HG03066 (cell line): Measurements from ENCODE around the gene BCL7B.
"Not testable (repeated sequence)": the region's sequence is repeated elsewhere in the genome, so short reads cannot be mapped to it uniquely, and the experiment has no call there.

Experiments
- ATAC-seq: cut with Tn5 transposase; IDR thresholded peaks from one replicate; pipeline ENCODE4 v1.9.1; 2021; ENCODE audit warnings: low read depth; ENCODE audit not compliant: unreplicated experiment

BCL7B gene

DNA sequence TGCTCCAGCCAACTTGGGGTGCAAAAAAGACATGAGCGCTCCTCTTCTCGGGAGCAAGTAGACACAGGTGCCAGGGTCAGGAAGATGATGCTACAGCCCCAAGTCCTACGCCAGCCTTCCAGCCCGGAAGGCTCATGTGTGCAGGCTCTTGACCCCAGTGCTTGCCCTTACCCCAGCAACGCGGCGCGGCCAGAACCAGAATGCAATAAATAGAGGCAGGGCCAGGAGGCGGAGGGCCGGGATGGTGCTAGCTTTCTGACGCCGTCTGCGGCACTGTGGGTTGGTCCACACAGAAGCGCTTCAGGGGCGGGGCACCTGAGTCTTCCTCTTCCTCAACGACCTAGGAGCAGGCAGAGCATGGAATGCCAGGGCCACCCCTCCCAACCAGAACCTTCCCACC is 20.4 kb downstream of the BCL7B start:
- ATAC-seq: no peak

DNA sequence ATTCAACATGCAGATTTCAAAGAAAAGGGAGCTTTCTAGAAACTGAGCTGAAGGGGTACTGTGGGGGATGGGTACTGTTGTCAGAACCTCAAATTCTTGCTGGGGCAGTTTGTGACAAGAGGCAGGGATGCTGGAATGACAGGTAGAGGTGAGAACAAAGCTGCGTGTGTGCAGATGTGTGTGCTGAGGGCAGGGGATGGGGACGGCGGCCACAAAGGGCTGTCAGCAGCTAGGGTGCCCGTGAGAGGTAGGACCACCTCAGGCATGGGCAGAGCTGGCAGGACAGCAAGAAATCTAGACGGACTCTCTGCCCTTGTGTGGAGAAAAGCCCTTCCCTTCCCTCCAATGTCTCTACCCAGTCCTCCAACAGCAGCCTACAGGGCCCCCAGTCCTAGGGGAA is 21.0 kb downstream of the BCL7B start:
- no peak for ATAC-seq

DNA sequence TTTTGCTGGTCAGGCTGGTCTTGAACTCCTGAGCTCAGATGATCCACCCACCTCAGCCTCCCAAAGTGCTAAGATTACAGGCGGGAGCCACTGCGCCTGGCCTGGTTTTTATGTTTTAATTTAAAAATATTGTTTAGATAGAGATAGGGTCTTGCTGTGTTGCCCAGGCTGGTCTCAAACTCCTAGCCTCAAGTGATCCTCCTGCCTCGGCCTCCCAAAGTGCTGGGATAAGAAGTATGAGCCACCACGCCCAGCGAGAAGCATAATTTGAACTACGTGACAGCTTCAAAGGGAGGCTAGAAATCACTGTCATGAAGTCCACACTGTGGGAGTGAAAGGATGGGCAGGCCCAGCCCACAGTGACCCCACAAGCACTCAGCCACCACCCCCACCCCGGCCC is 21.6 kb downstream of the BCL7B start:
- ATAC-seq: not testable (repeated sequence)

DNA sequence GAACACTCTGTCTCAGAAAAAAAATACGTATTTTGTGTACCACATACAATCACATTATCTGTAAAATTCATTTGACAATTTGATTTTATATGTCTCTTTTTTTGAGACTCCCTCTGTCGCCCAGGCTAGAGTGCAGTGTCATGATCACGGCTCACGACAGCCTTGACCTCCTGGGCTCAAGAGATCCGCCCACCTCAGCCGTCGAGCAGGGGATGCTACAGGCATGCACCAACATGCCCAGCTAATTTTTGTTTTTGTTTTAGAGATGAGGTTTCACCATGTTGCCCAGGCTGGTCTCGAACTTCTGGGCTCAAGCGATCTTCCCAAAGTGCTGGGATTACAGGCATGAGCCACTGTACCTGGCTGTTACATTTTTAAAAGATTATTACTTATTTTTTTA is 23.7 kb downstream of the BCL7B start:
- ATAC-seq: no peak

DNA sequence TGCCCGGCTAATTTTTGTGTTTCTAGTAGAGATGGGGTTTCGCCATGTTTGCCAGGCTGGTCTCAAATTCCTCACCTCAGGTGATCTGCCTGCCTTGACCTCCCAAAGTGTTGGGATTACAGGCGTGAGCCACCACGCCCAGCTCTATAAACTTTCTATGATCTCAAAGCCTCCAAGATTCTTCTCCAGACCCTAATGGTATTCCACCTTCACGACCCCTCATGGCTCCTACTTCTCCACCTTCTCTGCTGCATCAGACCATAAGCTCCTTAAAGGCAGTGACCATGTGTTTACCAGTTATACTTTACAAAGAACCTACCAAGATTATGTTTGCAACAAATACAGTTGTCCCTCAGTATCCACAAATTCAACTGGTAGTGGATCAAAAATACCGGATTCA is 25.3 kb downstream of the BCL7B start:
- no peak for ATAC-seq

DNA sequence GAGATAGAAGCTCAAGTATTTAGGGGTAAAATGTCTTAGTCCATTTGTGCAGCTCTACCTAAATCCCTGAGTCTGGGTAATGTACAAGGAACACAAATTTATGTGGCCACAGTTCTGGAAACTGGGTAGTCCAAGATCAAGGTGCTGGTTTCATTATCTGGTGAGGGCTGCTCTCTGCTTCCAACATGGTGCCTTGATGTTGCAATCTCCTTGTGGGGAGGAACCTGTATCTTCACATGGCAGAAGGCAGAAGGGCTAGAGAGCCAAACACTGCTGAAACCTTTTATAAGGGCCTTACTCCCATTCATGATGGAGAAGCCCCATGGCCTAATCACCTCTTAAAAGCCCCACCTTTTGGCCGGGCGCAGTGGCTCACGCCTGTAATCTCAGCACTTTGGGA is 26.7 kb downstream of the BCL7B start:
- no peak for ATAC-seq

DNA sequence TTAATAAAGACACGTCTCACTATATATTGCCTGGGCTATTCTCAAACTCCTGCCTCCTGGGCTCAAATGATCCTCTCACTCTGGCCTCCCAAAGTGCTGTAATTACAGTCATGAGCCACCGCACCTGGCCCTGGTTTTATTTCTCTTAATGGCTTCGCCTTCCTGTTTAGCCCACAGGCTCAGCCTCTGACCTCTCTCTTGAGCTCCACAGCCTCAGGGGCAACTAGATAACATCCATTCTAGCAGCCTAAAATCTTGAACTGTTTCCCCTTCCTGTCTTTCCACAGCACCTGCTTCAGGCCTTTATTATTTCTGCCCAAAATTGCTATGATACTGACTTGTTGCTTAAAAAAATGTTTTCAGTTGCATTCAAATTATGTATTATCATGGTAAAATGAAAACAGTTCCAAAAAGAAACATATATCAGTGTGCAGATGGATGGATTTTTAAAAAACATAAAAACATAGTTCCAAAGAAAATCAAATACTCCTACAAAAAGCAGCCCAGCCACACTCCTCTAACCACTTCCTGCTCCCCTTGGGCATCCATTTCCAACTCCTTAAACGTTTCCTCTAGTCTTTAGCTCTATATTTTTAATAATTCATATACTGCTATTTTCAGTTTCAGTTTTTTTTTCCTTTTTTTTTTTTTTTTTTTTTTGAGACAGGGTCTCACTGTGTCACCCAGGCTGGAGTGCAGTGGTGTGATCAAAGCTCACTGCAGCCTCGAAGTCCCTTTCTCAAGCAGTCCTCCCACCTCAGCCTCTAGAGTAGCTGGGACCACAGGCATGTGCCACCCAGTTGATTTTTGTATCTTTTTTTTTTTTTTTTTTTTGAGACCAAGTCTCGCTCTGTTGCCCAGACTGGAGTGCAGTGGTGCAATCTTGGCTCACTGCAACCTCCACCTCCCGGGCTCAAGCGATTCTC is 30.3 kb downstream of the BCL7B start:
- no peak for ATAC-seq

DNA sequence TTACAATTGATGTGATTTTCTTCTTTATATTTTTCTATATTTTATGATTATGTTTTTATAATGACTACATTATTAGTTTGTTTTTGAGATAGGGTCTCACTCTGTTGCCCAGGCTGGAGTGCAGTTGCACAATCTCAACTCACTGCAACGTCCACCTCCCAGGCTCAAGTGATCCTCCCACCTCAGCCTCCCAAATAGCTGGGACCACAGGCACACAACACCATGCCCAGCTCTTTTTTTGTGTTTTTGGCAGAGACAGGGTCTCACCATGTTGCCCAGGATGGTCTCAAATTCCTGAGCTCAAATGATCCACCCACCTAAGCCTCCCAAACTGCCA is 31.4 kb downstream of the BCL7B start:
- not testable (repeated sequence) for ATAC-seq

DNA sequence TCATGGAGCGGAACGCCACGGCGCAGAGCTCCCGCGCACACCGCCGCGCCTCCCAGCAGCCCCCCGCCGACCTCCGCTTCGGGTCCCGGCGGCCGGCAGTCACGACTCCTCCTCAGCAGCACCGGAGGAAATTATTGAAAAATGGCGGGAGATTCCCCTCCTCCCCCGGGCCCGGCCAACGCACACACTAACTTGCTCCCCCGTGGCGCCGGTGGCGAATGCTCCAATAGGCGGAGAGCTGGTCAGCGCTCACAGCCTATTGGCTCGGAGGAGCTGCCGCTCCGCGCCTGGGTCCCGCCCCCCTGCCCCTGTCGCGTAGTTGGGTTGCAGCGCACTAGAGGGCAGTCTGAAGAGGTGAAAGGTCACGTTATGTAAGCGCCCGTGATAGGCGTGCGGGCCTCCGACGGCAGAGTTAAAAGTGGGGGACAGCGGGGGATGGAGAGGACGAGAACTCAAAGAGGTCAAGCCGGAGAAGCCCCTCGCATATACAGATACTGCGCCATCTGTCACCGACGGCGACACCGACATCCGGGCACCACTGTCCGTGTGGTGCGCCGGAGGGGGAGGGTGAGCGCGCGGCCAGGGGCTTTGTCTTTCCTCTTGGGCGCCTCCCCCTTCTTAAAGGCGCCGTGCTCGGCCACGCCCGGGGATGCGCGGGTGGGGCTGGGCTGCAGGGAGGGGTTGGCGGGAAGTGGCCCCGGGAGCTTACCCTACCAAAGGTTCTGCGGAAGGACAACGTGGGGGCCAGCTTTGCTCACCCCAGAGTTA is 35.2 kb downstream of the BCL7B start, which contains the start of gene BAZ1B:
TSS of gene BAZ1B (minus strand) at position 189 of the 768 bp plus-strand sequence. CDS start 360 bp downstream, outside the sequence.
- peak; percentile 86 for ATAC-seq

DNA sequence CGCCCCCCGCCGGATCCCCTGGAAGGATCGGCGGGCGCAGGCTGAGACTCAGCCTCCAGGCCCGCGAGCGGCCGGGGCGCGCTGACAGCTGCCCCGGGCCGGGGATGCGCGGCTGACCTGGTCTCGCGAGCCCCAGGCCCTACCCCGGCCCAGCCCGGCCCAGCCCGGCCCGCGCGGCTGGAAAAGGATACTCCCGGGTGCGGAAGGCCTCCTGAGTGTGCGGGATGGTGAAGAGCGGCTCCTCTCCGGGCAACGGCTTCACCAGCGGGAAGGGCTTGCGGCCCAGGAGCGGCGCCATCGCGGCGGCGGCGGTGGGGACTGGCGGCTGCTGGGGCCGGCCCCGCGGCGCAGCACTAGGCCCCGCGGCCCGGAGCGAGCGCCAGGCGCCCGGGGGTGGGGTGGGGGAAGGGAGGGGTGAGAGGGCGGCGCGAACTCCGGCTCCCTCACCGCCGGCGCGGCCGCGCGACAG is 35.8 kb downstream of the BCL7B start:
- ATAC-seq: peak; percentile 46

DNA sequence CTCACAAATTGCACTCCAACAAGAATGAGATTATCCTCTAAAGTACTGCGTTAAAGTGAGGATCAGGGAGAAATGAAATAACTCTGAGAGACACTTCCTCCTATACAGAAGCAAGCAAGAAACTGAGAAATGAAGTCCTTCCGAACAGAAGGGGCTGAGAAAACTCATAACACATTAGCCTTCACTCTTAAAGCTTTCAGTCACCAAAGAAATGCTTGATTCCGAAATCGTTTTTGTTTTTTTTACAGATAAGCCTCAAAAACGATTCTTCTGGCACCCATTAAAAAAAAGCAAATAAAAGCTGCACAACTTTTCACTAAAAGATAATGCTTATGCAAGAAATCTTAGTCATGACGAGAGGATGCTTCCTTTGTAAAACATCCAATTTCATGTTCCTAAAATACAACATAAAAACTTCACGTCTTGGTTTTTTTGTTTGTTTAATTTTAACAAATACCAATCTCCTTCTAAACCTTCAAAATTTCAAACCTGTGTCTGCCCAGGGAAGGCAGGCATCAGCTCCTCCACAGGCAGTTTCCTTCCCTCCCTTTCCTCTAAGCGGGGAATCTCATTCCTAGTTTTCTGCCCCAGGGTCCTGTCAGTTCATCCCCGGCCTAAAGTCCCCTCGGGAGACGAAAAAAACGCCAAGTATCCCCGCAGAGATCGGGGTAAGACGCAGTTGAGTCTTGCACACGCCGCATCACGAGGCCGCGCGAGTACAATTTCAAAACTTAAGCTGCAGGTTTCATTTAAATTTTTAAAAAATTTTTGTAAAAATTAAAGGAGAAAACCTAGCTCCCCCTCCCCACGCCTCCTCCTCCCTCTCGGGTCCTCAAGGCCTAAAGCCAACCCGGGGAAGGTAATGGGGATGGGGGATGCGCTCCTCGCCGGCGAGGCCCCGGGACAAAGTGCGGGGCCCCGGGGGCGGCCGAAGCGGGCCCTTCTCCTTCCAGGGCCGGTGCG is 36.5 kb downstream of the BCL7B start:
- ATAC-seq: no peak

DNA sequence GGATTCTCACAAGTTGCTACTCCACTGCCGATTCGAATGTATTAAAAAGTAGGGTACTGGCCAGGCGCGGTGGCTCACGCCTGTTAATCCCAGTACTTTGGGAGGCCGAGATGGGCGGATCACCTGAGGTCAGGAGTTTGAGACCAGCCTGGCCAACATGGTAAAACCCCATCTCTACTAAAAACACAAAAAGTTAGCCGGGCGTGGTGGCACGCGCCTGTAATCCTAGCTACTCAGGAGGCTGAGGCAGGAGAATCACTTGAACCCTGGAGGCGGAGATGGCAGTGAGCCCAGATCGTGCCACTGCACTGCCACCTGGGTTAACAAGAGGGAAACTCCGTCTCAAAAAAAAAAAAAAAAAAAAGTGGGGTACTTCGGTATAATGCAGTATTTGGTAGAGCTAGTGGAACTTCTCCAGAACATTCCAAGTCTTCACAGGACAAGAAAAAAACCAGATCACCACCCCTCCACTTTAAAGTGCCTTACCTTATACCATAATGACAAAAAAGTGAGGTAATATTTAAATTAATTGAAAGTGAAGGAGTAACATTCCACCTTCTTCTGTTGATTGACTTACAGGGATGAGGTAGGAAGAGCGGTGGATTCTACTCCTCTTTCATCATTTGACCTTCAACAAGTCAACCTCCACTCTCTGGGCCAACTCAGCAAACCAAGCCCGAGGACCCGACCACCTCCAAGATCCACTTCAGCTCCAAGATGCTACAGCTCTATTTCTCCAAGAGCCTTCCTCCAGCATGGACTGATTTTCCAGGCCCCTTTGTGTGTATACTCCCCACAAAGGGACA is 37.4 kb downstream of the BCL7B start:
- ATAC-seq: no peak

DNA sequence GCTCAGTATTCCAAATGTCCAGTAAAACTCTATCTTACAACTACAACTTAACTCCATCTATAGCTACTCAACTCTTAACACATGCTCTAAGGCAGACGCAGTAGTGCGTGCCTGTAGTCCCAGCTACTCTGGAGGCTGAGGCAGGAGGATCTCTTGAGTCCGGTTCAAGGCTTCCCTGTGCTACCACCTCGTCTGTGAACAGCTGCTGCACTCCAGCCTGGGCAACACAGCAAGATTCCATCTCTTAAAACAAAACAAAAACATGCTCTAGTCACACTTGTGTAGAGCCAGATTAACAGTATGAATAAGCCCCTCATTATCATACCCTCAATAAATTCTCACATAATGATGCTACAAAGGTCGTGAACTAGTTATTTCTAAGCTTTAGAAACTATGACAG is 39.0 kb downstream of the BCL7B start:
- no peak for ATAC-seq

DNA sequence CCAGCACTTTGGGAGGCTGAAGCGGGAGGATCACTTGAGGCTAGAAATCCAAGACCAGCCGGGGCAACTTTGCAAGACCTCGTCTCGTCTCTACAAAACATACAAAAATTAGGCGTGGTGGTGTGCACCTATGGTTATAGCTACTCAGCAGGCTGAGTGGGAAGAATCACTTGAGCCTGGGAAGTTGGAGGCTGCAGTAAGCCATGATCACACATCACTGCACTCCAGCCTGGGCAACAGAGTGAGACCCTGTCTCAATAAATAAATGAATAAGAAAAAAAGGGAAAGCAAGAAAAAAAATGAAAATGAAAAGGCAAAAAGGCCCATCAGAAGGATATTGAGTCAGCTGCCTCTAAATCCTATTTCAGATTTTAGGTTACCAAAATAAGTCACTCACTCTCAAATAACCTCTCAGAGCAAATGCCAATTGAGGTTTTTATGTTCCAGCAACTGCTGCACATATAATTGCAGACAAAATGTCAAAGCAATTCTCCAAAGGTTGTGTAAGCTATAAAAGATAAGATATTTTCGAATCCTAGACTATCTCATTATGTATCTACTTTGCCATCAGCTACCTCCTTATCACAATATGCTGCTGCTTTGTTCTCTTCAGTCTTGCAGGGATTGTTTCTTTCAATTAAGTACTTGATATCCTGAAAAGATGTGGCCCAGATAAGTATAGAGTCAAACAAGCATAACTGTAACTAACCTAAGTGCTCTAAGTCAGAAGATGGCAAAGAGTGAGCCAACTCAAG is 40.1 kb downstream of the BCL7B start:
- ATAC-seq: no peak

DNA sequence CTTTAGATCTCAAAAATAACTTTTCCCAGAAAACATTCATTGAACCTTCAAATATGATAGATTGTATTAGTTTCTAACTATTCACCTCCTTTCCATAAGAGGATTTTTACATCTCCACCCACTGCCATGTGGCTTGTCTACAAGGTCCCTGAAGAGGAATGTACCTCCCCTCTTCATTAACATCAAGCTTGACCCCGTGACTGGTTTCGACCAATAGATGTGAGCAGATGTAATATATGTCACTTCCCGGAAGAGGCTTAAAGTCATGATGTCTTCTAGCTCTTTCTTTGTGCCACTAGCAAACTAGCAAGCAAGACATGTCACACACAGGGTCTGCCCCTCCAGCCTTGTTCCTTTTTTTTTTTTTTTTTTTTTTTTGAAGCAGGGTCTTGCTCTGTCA is 42.3 kb downstream of the BCL7B start:
- no peak for ATAC-seq

DNA sequence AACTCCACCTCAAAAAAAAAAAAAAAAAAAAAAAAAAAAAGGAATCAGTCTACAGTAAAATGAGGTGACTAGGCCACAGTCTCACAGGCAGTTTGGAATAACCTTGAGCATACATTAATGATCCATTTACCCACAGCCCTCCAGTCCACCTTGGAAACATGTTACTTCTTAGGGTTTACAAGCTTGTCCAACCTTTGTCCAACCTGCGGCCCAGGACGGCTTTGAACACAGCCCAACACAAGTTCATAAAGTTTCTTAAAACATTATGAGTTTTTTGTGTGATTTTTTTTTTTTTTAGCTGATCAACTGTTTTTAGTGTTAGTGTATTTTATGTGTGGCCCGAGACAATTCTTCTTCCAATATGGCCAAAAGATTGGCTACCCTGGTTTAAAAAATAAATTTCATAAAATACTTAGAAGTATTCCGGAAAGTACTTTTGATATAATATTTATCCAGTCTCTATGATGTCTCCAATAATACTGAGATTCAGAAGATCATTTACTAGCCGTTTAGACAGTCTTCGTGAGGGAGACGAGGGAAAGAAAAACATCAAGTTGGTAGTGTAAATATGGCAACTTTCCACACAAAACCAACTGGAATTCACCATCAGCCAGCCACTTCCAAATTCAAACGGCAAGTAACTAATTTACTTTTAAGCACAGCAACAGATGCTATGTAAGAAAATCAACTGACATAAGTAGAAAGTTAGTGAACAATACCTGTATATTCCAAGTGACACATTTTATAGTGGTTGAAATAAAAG is 45.3 kb downstream of the BCL7B start:
- ATAC-seq: no peak

DNA sequence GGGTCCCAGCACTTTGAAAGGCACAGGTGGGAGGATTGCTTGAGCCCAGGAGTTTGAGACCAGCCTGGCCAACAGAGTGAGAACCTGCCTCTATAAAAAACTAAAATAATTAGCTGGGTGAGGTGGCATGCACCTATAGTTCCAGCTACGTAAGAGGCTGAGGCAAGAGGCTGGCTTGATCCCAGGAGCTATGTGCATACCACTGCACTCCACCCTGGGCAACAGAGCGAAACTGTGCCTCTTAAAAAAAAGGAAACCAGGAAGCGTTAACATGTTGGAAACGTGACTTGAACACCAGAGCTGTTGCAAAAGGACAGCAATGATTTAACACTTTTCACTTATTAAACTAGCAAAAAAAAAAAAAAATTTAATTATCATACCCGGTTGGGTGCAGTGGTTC is 48.0 kb downstream of the BCL7B start:
- no peak for ATAC-seq

DNA sequence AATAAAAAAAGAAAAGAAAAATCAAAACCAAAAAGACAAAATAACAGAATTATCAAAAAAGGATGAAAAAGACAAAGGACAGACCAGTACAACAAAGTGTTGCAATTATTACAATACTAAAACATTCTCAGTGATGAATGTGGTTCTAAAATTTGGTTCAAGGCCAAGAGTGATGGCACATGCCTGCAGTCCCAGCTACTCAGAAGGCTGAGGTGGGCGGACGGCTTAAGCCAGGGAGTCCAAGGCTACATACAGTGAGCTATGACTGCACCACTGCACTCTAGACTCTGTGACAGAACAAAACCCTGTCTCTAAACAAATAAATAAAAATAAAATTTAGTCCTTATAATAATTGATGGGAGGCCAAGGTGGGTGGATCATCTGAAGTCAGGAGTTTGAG is 49.9 kb downstream of the BCL7B start:
- ATAC-seq: no peak
